Breast epithelium (tissue), 4 donors: ENCODE measurements around the gene NAAA. TPM values are rescaled to one million over a fixed set of nuclear protein-coding genes. Genes with fewer than 3 reads are reported as not detected.
A peak's percentile ranks its signal among the peaks of the same experiment; 100 is the strongest.
"Not testable (repeated sequence)": the region's sequence is repeated elsewhere in the genome, so short reads cannot be mapped to it uniquely, and the experiment has no call there.

ENCODE experiments used
- DNase-seq, 2 donors: peaks; one replicate each; pipeline ENCODE4 v3.0.0-alpha.2; 2019; ENCODE audit warnings: low spot score in 2 of 2
- H3K27ac ChIP-seq, 2 donors: fragments of 200-600 bp; sonication (generic) in 1 of 2; one replicate each; pipeline ENCODE4 v1.5.1; 2016 to 2019; ENCODE audit warnings: mild to moderate bottlenecking in 1 of 2
- H3K27me3 ChIP-seq, 2 donors: fragments of 200-600 bp; sonication (generic) in 1 of 2; one replicate each; pipeline versions ENCODE4 v1.5.1 to v1.6.0; 2017 to 2019; ENCODE audit warnings: control low read depth in 1 of 2, mild to moderate bottlenecking in 1 of 2
- H3K36me3 ChIP-seq: fragments of 200-600 bp; one replicate; pipeline ENCODE4 v1.5.1; 2019
- H3K4me1 ChIP-seq, 2 donors: fragments of 200-600 bp; sonication (generic); one replicate each; pipeline ENCODE4 v1.5.1; 2016 to 2019; ENCODE audit warnings: control low read depth in 1 of 2
- H3K4me3 ChIP-seq, 3 donors: fragments of 200-600 bp; sonication (generic); 1 replicate in 2 of 3; 2 replicates in 1 of 3; pipeline ENCODE4 v1.5.1; 2016 to 2019; ENCODE audit warnings: mild to moderate bottlenecking in 3 of 3, moderate library complexity in 2 of 3
- H3K9me3 ChIP-seq, 2 donors: fragments of 200-600 bp; sonication (generic) in 1 of 2; one replicate each; pipeline ENCODE4 v1.5.1; 2016 to 2019; ENCODE audit warnings: control low read depth in 1 of 2
- CTCF ChIP-seq, 3 donors: fragments of 450-650 bp; IDR thresholded peaks; one replicate each; pipeline ENCODE4 v1.5.1; 2016 to 2017; ENCODE audit warnings: antibody characterized with exemption in 3 of 3, mild to moderate bottlenecking in 3 of 3, moderate library complexity in 3 of 3
- POLR2A ChIP-seq: fragments of 450-650 bp; IDR thresholded peaks from one replicate; pipeline ENCODE4 v1.6.1; 2016; ENCODE audit warnings: antibody characterized with exemption, mild to moderate bottlenecking, moderate library complexity
- POLR2AphosphoS5 ChIP-seq, 3 donors: sonication (generic); formaldehyde crosslinking; IDR thresholded peaks; one replicate each; pipeline ENCODE4 v1.6.1; 2017; ENCODE audit warnings: antibody characterized with exemption in 3 of 3
- intact Hi-C: fragments of 100-400 bp; cut with DNase I; formaldehyde crosslinking; loops from one replicate; pipeline ENCODE4 v1.15.1; 2023; ENCODE audit warnings: low total_unique reads
- total RNA-seq, 3 donors: library from RNA; depleted of rRNA; stranded (reverse); fragments of >200 nt; gene quantifications; one replicate each; pipeline ENCODE4 v1.1.0, GENCODE V29; 2016

Gene NAAA
- total RNA-seq, 3 donors from 2014 or later = 56.5 to 92.8 (median 78.6) TPM

- no peak for DNase-seq
- TF ChIP-seq POLR2AphosphoS5 (IDR thresholded peaks at IDR 0.05) (no peak), CTCF (IDR thresholded peaks at IDR 0.05) (peak in 2 of 3 donors; percentile 40 to 56)
- H3K9me3 ChIP-seq = no peaks in the 10 kb centered on the region
- no peak overlapping the region for H3K4me3 ChIP-seq
- H3K27me3 ChIP-seq = no peaks in the 10 kb centered on the region
- no peaks in the 10 kb centered on the region for H3K36me3 ChIP-seq
- H3K4me1 ChIP-seq = no peaks in the 10 kb centered on the region
- intact Hi-C loops = no loop called here
- no peak overlapping the region for H3K27ac ChIP-seq
Measured at GRCh38 chr4:75916091-75916661, 24.6 kb downstream of the NAAA start.

GRCh38 chr4:75912968-75913367 is 27.8 kb downstream of the NAAA start:
- H3K27me3 ChIP-seq = no peaks in the 10 kb centered on the region
- intact Hi-C loops = no loop called here
- no peaks in the 10 kb centered on the region for H3K9me3 ChIP-seq
- no peak overlapping the region for H3K4me3 ChIP-seq
- H3K27ac ChIP-seq = no peak overlapping the region
- DNase-seq = no peak
- no peaks in the 10 kb centered on the region for H3K4me1 ChIP-seq
- H3K36me3 ChIP-seq = no peaks in the 10 kb centered on the region
- no peak for TF ChIP-seq POLR2AphosphoS5 (IDR thresholded peaks at IDR 0.05)
- no peak for TF ChIP-seq CTCF (IDR thresholded peaks at IDR 0.05)
- no peak for TF ChIP-seq POLR2A

DNA sequence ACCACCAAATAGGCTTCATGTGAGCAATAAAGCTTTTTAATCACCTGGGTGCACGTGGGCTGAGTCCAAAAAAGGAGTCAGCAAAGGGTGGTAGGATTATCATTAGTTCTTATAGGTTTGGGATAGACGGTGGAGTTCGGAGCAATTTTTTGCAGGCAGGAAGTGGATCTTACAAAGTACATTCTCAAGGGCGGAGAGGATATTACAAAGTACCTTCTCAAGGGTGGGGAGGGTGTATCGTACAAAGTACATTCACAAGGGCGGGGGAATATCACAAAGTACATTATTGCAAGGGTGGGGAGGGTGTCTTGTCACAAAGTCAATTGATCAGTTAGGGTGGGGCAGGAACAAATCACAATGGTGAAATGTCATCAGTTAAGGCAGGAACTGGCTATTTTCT is 30.0 kb downstream of the NAAA start:
- H3K9me3 ChIP-seq, H3K27ac ChIP-seq, intact Hi-C loops, H3K4me1 ChIP-seq, H3K4me3 ChIP-seq, DNase-seq, H3K27me3 ChIP-seq, H3K36me3 ChIP-seq: not testable (repeated sequence)

GRCh38 chr4:75909405-75909804 is 31.4 kb downstream of the NAAA start:
- no peak overlapping the region for H3K4me3 ChIP-seq
- intact Hi-C loops = no loop called here
- TF ChIP-seq POLR2AphosphoS5 (IDR thresholded peaks at IDR 0.05) (no peak), CTCF (IDR thresholded peaks at IDR 0.05) (no peak), POLR2A (no peak)

DNA sequence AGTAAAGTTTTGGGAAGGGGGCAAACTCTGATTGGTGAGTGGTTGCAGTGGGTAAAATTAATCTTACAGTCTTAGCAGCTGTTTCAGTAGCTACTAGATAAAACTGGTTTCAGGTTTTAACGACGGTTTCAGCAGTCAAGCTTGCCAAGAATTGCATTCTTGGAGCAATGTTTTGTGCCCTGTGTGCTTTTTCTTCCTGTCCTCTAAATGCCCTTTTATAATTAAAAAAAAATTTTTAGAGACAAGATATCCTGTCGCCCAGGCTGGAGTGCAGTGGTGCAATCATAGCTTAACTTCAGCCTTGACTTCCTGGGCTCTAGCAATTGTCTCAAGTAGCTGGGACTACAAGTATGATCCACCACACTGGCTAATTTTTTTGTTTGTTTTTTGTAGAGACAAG is 32.3 kb downstream of the NAAA start:
- DNase-seq = no peak
- no peak for TF ChIP-seq POLR2AphosphoS5 (IDR thresholded peaks at IDR 0.05)
- TF ChIP-seq CTCF (IDR thresholded peaks at IDR 0.05) = no peak
- TF ChIP-seq POLR2A = no peak
- H3K36me3 ChIP-seq = no peaks in the 10 kb centered on the region
- H3K4me1 ChIP-seq = no peaks in the 10 kb centered on the region
- no peak overlapping the region for H3K27ac ChIP-seq
- no peaks in the 10 kb centered on the region for H3K9me3 ChIP-seq
- intact Hi-C loops = no loop called here
- no peaks in the 10 kb centered on the region for H3K27me3 ChIP-seq
- H3K4me3 ChIP-seq = no peak overlapping the region

More at GRCh38 chr4:75909405-75909804, 31.4 kb downstream of the NAAA start:
- DNase-seq = no peak
- no peaks in the 10 kb centered on the region for H3K4me1 ChIP-seq
- no peaks in the 10 kb centered on the region for H3K36me3 ChIP-seq
- H3K27ac ChIP-seq = no peak overlapping the region
- H3K27me3 ChIP-seq = no peaks in the 10 kb centered on the region
- no peaks in the 10 kb centered on the region for H3K9me3 ChIP-seq

DNA sequence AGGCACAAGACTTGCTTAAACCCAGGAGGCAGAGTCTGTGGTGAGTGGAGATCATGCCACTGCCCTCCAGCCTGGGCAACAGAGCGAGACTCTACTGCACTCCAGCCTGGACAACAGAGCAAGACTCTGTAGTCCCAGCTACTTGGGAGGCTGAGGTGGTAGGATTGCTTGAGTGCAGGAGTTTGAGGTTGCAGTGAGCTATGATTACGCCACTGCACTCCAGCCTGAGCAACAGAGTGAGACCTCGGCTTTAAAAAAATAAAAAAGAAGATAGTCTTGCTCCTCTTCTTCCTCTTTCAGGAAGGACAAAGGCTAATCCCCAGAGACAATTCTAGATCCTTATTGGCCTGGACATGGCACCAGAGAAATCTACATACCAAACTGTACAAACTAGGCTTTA is 32.8 kb downstream of the NAAA start:
- Histone ChIP-seq H3K4me3 (no peak overlapping the region), H3K27ac (no peak overlapping the region), H3K27me3 (no peaks in the 10 kb centered on the region), H3K36me3 (no peaks in the 10 kb centered on the region), H3K4me1 (no peaks in the 10 kb centered on the region), H3K9me3 (no peaks in the 10 kb centered on the region)
- intact Hi-C loops = no loop called here
- DNase-seq = no peak
- TF ChIP-seq POLR2AphosphoS5 (IDR thresholded peaks at IDR 0.05) (no peak), POLR2A (no peak), CTCF (IDR thresholded peaks at IDR 0.05) (no peak)
